Urinary bladder (tissue), 4 donors: Measurements from ENCODE around the gene HNRNPLL. TPM values are rescaled to one million over a fixed set of nuclear protein-coding genes. Genes with fewer than 3 reads are reported as not detected.
"Not testable (repeated sequence)": the region's sequence is repeated elsewhere in the genome, so short reads cannot be mapped to it uniquely, and the experiment has no call there.

ENCODE experiments used
- DNase-seq: peaks from one replicate; pipeline ENCODE4 v3.0.0-alpha.2; 2015; ENCODE audit errors: extremely low spot score
- H3K27ac ChIP-seq: one replicate; pipeline ENCODE4 v1.5.1; 2013; ENCODE audit warnings: low read depth, mild to moderate bottlenecking, moderate library complexity
- H3K36me3 ChIP-seq: one replicate; pipeline ENCODE4 v1.6.1; 2013; ENCODE audit warnings: mild to moderate bottlenecking, moderate library complexity; ENCODE audit not compliant: insufficient read depth
- H3K4me1 ChIP-seq: one replicate; pipeline ENCODE4 v1.6.1; 2013; ENCODE audit warnings: mild to moderate bottlenecking, moderate library complexity; ENCODE audit not compliant: insufficient read depth
- H3K4me3 ChIP-seq: one replicate; pipeline ENCODE4 v1.5.1; 2013; ENCODE audit warnings: low read depth, low read length
- WGBS: extraction: QIAGEN DNeasy Blood & Tissue Kit; methylation state at CpG from one replicate; pipeline ENCODE4 v1.1.7; 2013; 5-methylcytosine and 5-hydroxymethylcytosine counted together
- polyA plus RNA-seq: library from polyadenylated mRNA; stranded (reverse); fragments of 200-250 nt; gene quantifications from one replicate; pipeline ENCODE4 v1.2.3, GENCODE V29; 2013
- total RNA-seq: library from RNA; depleted of rRNA; stranded (reverse); fragments of >200 nt; gene quantifications from one replicate; pipeline ENCODE4 v1.2.3, GENCODE V29; 2014
- donor health status: healthy with polysubstance abuse.
- donor health status: healthy.

HNRNPLL gene
- total and polyA plus RNA-seq, 2 donors: 28.4 to 106 TPM

GRCh38 chr2:38609246-38609645, 6.5 kb upstream of the HNRNPLL start:
- H3K4me3 ChIP-seq, H3K27ac ChIP-seq, H3K36me3 ChIP-seq, H3K4me1 ChIP-seq, DNase-seq: not testable (repeated sequence)
- 94% methylated on average over 2 of the region's 2 CpGs for WGBS

- DNase-seq: no peak
- WGBS: 87% methylated on average over 2 of the region's 2 CpGs
- no peak overlapping the region for H3K27ac ChIP-seq
- H3K36me3 ChIP-seq: no peaks in the 10 kb centered on the region
- no peaks in the 10 kb centered on the region for H3K4me1 ChIP-seq
- no peak overlapping the region for H3K4me3 ChIP-seq
These were observed 6.0 kb upstream of the HNRNPLL start for GRCh38 chr2:38608755-38609154.

- WGBS: 73% methylated on average over 4 of the region's 4 CpGs
- Histone ChIP-seq H3K36me3 (no peaks in the 10 kb centered on the region), H3K4me3 (no peak overlapping the region), H3K4me1 (no peaks in the 10 kb centered on the region), H3K27ac (no peak overlapping the region)
- DNase-seq: no peak
These were observed 2.6 kb upstream of the HNRNPLL start for GRCh38 chr2:38605298-38605830.

- H3K4me3 ChIP-seq: peak overlapping the region; percentile 95
- WGBS: 16% methylated on average over 23 of the region's 23 CpGs
- no peaks in the 10 kb centered on the region for H3K36me3 ChIP-seq
- no peak for DNase-seq
- H3K27ac ChIP-seq: peak overlapping the region; percentile 71
- H3K4me1 ChIP-seq: peaks cover 4% of the 10 kb centered on the region
These were observed 918 bp upstream of the HNRNPLL start for GRCh38 chr2:38603402-38604290.

- Histone ChIP-seq H3K4me3 (peak overlapping the region; percentile 95), H3K36me3 (no peaks in the 10 kb centered on the region), H3K27ac (peak overlapping the region; percentile 98), H3K4me1 (peaks cover 4% of the 10 kb centered on the region)
- DNase-seq: no peak
- WGBS: under 1% methylated on average over 74 of the region's 74 CpGs
These were observed 494 bp downstream of the HNRNPLL start for GRCh38 chr2:38602136-38602731.

- Histone ChIP-seq H3K4me3 (peak overlapping the region; percentile 95), H3K4me1 (peaks cover 4% of the 10 kb centered on the region), H3K36me3 (no peaks in the 10 kb centered on the region), H3K27ac (peak overlapping the region; percentile 98)
- no peak for DNase-seq
- WGBS: 1% methylated on average over 25 of the region's 25 CpGs
These were observed 1.1 kb downstream of the HNRNPLL start for GRCh38 chr2:38601463-38602135.

- DNase-seq: no peak
- Histone ChIP-seq H3K4me3 (peak overlapping the region; percentile 95), H3K27ac (peak overlapping the region; percentile 28), H3K4me1 (peaks cover 4% of the 10 kb centered on the region), H3K36me3 (no peaks in the 10 kb centered on the region)
- WGBS: 9% methylated on average over 9 of the region's 9 CpGs
These were observed 1.7 kb downstream of the HNRNPLL start for GRCh38 chr2:38600921-38601455.

- DNase-seq: no peak
- 21% methylated on average over 15 of the region's 15 CpGs for WGBS
- Histone ChIP-seq H3K4me1 (peaks cover 4% of the 10 kb centered on the region), H3K4me3 (peak overlapping the region; percentile 12), H3K27ac (peak overlapping the region; percentile 28), H3K36me3 (no peaks in the 10 kb centered on the region)
These were observed 2.4 kb downstream of the HNRNPLL start for GRCh38 chr2:38600242-38600891.

GRCh38 chr2:38599706-38600105, 3.0 kb downstream of the HNRNPLL start:
- Histone ChIP-seq H3K4me1 (peaks cover 4% of the 10 kb centered on the region), H3K4me3 (no peak overlapping the region), H3K36me3 (no peaks in the 10 kb centered on the region), H3K27ac (no peak overlapping the region)
- no peak for DNase-seq
- 12% methylated on average over 4 of the region's 4 CpGs for WGBS

- no peak for DNase-seq
- Histone ChIP-seq H3K4me1 (peaks cover 4% of the 10 kb centered on the region), H3K4me3 (no peak overlapping the region), H3K27ac (peak overlapping the region; percentile 23), H3K36me3 (no peaks in the 10 kb centered on the region)
- 4% methylated on average over 1 of the region's 1 CpG for WGBS
These were observed 3.8 kb downstream of the HNRNPLL start for GRCh38 chr2:38598991-38599295.

GRCh38 chr2:38598200-38598990, 4.3 kb downstream of the HNRNPLL start:
- peaks cover 4% of the 10 kb centered on the region for H3K4me1 ChIP-seq

GRCh38 chr2:38597115-38597514, 5.6 kb downstream of the HNRNPLL start:
- no peak for DNase-seq
- no peak overlapping the region for H3K4me3 ChIP-seq
- WGBS: 89% methylated on average over 5 of the region's 5 CpGs
- no peaks in the 10 kb centered on the region for H3K36me3 ChIP-seq
- H3K4me1 ChIP-seq: peaks cover 4% of the 10 kb centered on the region
- H3K27ac ChIP-seq: no peak overlapping the region

More at GRCh38 chr2:38598200-38598990, 4.3 kb downstream of the HNRNPLL start:
- WGBS: 55% methylated on average over 5 of the region's 5 CpGs
- no peak for DNase-seq
- Histone ChIP-seq H3K36me3 (no peaks in the 10 kb centered on the region), H3K4me3 (no peak overlapping the region), H3K27ac (peak overlapping the region; percentile 23)
